ENCODE results near the gene TRMT61A.
A peak's percentile ranks its signal among the peaks of the same experiment; 100 is the strongest.
"Not testable (repeated sequence)": the region's sequence is repeated elsewhere in the genome, so short reads cannot be mapped to it uniquely, and the experiment has no call there.

Gene TRMT61A

GRCh38 chr14:103509864-103510723 lies 18.9 kb upstream of the TRMT61A start:
- no peak for DNase-seq

- no peak for DNase-seq
Measured at GRCh38 chr14:103510724-103511693, 18.0 kb upstream of the TRMT61A start.

- DNase-seq, result not testable (repeated sequence)
Measured at GRCh38 chr14:103512180-103512579, 16.8 kb upstream of the TRMT61A start.

- peak; percentile 67 to 84 (median 78) for DNase-seq
Measured at GRCh38 chr14:103512701-103513611, 16.0 kb upstream of the TRMT61A start.

GRCh38 chr14:103514596-103515421 lies 14.2 kb upstream of the TRMT61A start:
- no peak for DNase-seq

GRCh38 chr14:103516426-103517173 lies 12.4 kb upstream of the TRMT61A start:
- DNase-seq, result no peak

GRCh38 chr14:103517174-103517566 lies 11.8 kb upstream of the TRMT61A start:
- DNase-seq, result no peak

- no peak for DNase-seq
Measured at GRCh38 chr14:103517721-103518421, 11.1 kb upstream of the TRMT61A start.

- peak; percentile 44 to 81 (median 56) for DNase-seq
Measured at GRCh38 chr14:103518422-103519042, 10.5 kb upstream of the TRMT61A start.

GRCh38 chr14:103519043-103519836 lies 9.8 kb upstream of the TRMT61A start:
- DNase-seq, result no peak

GRCh38 chr14:103519837-103520212 lies 9.2 kb upstream of the TRMT61A start:
- DNase-seq, result no peak

- DNase-seq, result no peak
Measured at GRCh38 chr14:103520269-103520656, 8.7 kb upstream of the TRMT61A start.

- peak; percentile 55 to 85 (median 77) for DNase-seq
Measured at GRCh38 chr14:103520657-103521437, 8.1 kb upstream of the TRMT61A start.

- DNase-seq, result peak in 1 of 4 experiments; percentile 42
Measured at GRCh38 chr14:103521438-103521950, 7.5 kb upstream of the TRMT61A start.

GRCh38 chr14:103521951-103522563 lies 6.9 kb upstream of the TRMT61A start:
- no peak for DNase-seq

GRCh38 chr14:103522649-103523574 lies 6.1 kb upstream of the TRMT61A start, which contains the start of gene CKB:
TSS of gene CKB (minus strand) at chr14:103522830. CDS start at chr14:103522493, 337 bp downstream.
- peak; percentile 29 to 72 (median 52) for DNase-seq

Data from suppressor macrophage (primary cell).